Measurements from ENCODE around the gene TFCP2L1. TPM values are rescaled to one million over a fixed set of nuclear protein-coding genes. Genes with fewer than 3 reads are reported as not detected.

Gene TFCP2L1
- total and polyA plus RNA-seq, 2 experiments from 2014 or later: 0.94 to 6.4 TPM

GRCh38 chr2:121276341-121276740 lies 8.7 kb downstream of the TFCP2L1 start:
- TF ChIP-seq EZH2 (IDR thresholded peaks at IDR 0.05; ENCODE audit: low read depth, unreplicated experiment): no peak
- no peak for TF ChIP-seq CTCF (conservative IDR thresholded peaks at IDR 0.05; ENCODE audit: low read depth in 2 of 2)
- TF ChIP-seq JUNB (IDR thresholded peaks at IDR 0.05; ENCODE audit: unreplicated experiment): no peak
- TF ChIP-seq STAT1 (IDR thresholded peaks at IDR 0.05; ENCODE audit: unreplicated experiment): no peak
- TF ChIP-seq ETS1 (IDR thresholded peaks at IDR 0.05): no peak
- TF ChIP-seq REST (IDR thresholded peaks at IDR 0.05; ENCODE audit: unreplicated experiment): no peak
- no peak for TF ChIP-seq CREB1 (CRISPR knock-in tag; IDR thresholded peaks at IDR 0.05; ENCODE audit: low read depth)
- TF ChIP-seq EZH2phosphoT487 (IDR thresholded peaks at IDR 0.05; ENCODE audit: unreplicated experiment): no peak
- no peak for TF ChIP-seq POLR2AphosphoS5 (IDR thresholded peaks at IDR 0.05; ENCODE audit: low read depth)
- TF ChIP-seq NANOG (IDR thresholded peaks at IDR 0.05; ENCODE audit: borderline replicate concordance): no peak
- no peak for TF ChIP-seq ZNF114 (CRISPR knock-in tag; IDR thresholded peaks at IDR 0.05)
- no peak for TF ChIP-seq ZNF462 (CRISPR knock-in tag; IDR thresholded peaks at IDR 0.05)
- no peak for TF ChIP-seq ZNF331 (CRISPR knock-in tag; IDR thresholded peaks at IDR 0.05; ENCODE audit: low read depth)
- Mint-ChIP-seq H3K36me3 (ENCODE audit: low read depth) (no peaks in the 10 kb centered on the region), H3K27me3 (ENCODE audit: insufficient read depth, low read depth, poor library complexity) (peaks cover 6% of the 10 kb centered on the region), H3K9me3 (no peaks in the 10 kb centered on the region), H3K27ac (no peak overlapping the region), H3K4me1 (peaks cover 2% of the 10 kb centered on the region; the same call in 1 of the 3 replicates), H3K4me3 (no peak overlapping the region)
- no peaks in the 10 kb centered on the region for H3F3A ChIP-seq (replicated peaks; ENCODE audit: low read depth)
- H2AFZ ChIP-seq: no peak overlapping the region
- no peaks in the 10 kb centered on the region for H3K36me3 ChIP-seq (ENCODE audit: insufficient read depth)
- no peak for ATAC-seq
- H3K27me3 ChIP-seq (ENCODE audit: insufficient read depth): no peaks in the 10 kb centered on the region
- H3K79me2 ChIP-seq (replicated peaks; ENCODE audit: insufficient read depth): no peaks in the 10 kb centered on the region
- H3K4me3 ChIP-seq: no peak overlapping the region
- H3K9me2 ChIP-seq (ENCODE audit: insufficient read depth): no peaks in the 10 kb centered on the region
- DNase-seq (ENCODE audit: low spot score): no peak
- H3K4me1 ChIP-seq (ENCODE audit: insufficient read depth): no peaks in the 10 kb centered on the region
- no peak overlapping the region for H3K27ac ChIP-seq (ENCODE audit: low read depth)
- H3K4me2 ChIP-seq: no peak overlapping the region
- no peaks in the 10 kb centered on the region for H4K20me1 ChIP-seq (replicated peaks; ENCODE audit: insufficient read depth)

Measured in GM23338 (cell line).